ENCODE measurements around the gene MCRIP2. TPM values are rescaled to one million over a fixed set of nuclear protein-coding genes. Genes with fewer than 3 reads are reported as not detected.

MCRIP2 gene
- total and polyA plus RNA-seq, 9 of the 15 experiments (the other 6 are each of a cell fraction or from before 2014, with no cell fraction given), result 0.80 to 120 (median 35.2) TPM

DNA sequence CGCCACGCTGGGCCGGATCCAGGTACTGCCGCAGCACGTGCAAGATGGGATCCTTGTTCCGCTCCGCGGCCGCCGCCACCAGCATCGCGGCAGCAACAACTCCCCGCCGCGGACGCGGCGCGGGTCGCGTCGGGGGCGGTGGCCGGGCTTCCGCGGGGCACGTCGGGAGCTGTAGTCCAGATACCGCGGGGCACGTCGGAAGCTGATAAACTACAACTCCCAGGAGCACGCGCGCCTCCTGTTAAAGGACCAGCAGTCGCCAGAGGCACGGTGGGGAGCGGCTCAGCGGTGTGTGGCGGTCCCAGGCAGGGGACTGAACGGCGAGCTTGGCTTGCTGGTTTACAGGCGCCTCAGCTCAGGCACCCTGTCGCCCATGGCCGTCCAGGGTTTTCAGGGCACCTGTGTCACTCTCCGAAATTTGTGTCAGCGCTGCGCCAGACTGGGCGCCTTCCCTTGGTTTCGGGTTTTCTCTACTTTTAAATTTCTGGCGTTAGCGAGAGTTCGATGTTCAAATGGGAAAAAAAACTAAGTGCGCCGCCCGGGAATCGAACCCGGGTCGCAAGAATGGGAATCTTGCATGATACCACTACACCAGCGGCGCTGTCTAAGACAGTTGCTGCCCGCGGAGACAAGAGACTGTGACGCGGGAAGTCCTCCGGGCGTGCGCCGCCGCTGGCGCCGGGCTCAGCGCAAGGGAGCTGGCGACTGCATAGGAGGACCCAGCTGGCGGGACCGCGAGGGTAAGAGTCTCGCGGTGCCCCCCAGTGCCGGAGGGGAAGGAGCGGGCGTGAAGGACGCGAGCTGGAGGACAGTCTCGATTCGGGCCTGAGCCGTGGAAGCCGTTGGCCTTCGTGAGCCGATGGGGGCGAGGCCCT lies 5.2 kb upstream of the MCRIP2 start, which contains the start of gene METTL26 (continued):
- TF ChIP-seq SRSF3 (IDR thresholded peaks at IDR 0.05; ENCODE audit: insufficient read depth, low read length), result no peak
- peak; percentile 44 to 51; a peak in 1 of 4 replicates for TF ChIP-seq FOXK2 (conservative IDR thresholded peaks at IDR 0.05 in 1 of 2, IDR thresholded peaks at IDR 0.05 in 1 of 2; ENCODE audit: low read depth in 2 of 2)
- peak; percentile 4 to 44; a peak in 1 of 4 replicates for TF ChIP-seq SRF (CRISPR knock-in tag; IDR thresholded peaks at IDR 0.05)
- TF ChIP-seq CBFA2T2 (conservative IDR thresholded peaks at IDR 0.05), result no peak
- TF ChIP-seq, protein P1, sequence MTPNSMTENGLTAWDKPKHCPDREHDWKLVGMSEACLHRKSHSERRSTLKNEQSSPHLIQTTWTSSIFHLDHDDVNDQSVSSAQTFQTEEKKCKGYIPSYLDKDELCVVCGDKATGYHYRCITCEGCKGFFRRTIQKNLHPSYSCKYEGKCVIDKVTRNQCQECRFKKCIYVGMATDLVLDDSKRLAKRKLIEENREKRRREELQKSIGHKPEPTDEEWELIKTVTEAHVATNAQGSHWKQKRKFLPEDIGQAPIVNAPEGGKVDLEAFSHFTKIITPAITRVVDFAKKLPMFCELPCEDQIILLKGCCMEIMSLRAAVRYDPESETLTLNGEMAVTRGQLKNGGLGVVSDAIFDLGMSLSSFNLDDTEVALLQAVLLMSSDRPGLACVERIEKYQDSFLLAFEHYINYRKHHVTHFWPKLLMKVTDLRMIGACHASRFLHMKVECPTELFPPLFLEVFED (CRISPR knock-in tag; conservative IDR thresholded peaks at IDR 0.05), result 0 out of 2 replicates have a peak, but pooled peaks have one; percentile 57
- peak; percentile 75; the same call in 1 of the 2 replicates for TF ChIP-seq ILF3 (IDR thresholded peaks at IDR 0.05; ENCODE audit: borderline replicate concordance)
- peak; percentile 99 for TF ChIP-seq BRD9 (IDR thresholded peaks at IDR 0.05; ENCODE audit: low read depth, partially characterized antibody)
- TF ChIP-seq, protein P2, sequence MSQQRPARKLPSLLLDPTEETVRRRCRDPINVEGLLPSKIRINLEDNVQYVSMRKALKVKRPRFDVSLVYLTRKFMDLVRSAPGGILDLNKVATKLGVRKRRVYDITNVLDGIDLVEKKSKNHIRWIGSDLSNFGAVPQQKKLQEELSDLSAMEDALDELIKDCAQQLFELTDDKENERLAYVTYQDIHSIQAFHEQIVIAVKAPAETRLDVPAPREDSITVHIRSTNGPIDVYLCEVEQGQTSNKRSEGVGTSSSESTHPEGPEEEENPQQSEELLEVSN (IDR thresholded peaks at IDR 0.05; ENCODE audit: borderline replicate concordance in 1 of 2, extremely low read depth in 1 of 2, insufficient read depth in 1 of 2, insufficient read length in 1 of 2, low read depth in 1 of 2, low read length in 1 of 2, poor library complexity in 1 of 2, severe bottlenecking in 1 of 2), result peak; percentile 93 to 95
- peak; percentile 90 for TF ChIP-seq TOE1 (IDR thresholded peaks at IDR 0.05; ENCODE audit: borderline replicate concordance)
- 0 out of 2 replicates have a peak, but pooled peaks have one; percentile 8 for TF ChIP-seq TOE1 (CRISPR knock-in tag; IDR thresholded peaks at IDR 0.05; ENCODE audit: borderline replicate concordance, low read depth)
- no peak for TF ChIP-seq NR4A1 (CRISPR knock-in tag; IDR thresholded peaks at IDR 0.05)
- 0 out of 2 replicates have a peak, but pooled peaks have one; percentile 34 for TF ChIP-seq NR4A1 (tag; IDR thresholded peaks at IDR 0.05)
- peak; percentile 65; the same call in 1 of the 2 replicates for TF ChIP-seq STAT6 (CRISPR knock-in tag; IDR thresholded peaks at IDR 0.05)
- TF ChIP-seq USF1 (CRISPR knock-in tag; IDR thresholded peaks at IDR 0.05), result peak; percentile 62; the same call in 1 of the 2 replicates
- TF ChIP-seq ZNF584 (CRISPR knock-in tag; IDR thresholded peaks at IDR 0.05; ENCODE audit: low read depth), result peak; percentile 51; the same call in 1 of the 2 replicates
- peak in 1 of 2 experiments; percentile 80; a peak in 1 of 4 replicates for TF ChIP-seq CSDE1 (IDR thresholded peaks at IDR 0.05)
- TF ChIP-seq, protein P3, sequence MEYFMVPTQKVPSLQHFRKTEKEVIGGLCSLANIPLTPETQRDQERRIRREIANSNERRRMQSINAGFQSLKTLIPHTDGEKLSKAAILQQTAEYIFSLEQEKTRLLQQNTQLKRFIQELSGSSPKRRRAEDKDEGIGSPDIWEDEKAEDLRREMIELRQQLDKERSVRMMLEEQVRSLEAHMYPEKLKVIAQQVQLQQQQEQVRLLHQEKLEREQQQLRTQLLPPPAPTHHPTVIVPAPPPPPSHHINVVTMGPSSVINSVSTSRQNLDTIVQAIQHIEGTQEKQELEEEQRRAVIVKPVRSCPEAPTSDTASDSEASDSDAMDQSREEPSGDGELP (CRISPR knock-in tag; IDR thresholded peaks at IDR 0.05; ENCODE audit: borderline replicate concordance), result peak; percentile 87
- TF ChIP-seq CC2D1A (IDR thresholded peaks at IDR 0.05), result no peak
